HCT116 (cell line): ENCODE data around the gene KCNIP4. TPM values are rescaled to one million over a fixed set of nuclear protein-coding genes. Genes with fewer than 3 reads are reported as not detected.

Source experiments
- ATAC-seq: fragments of 200-7000 bp; cut with Tn5 transposase; 2 replicates; pipeline ENCODE4 v1.9.1; 2020; ENCODE audit warnings: mild to moderate bottlenecking, moderate library complexity
- BruUV-seq: library from RNA; stranded (reverse); fragments of 400-500 nt; replicated peaks from 2 replicates; lab custom pipeline; 2021; lab: Mats Ljungman, UMichigan
- CTCF ChIA-PET: fragments of 300-600 bp; sonication (Branson Sonifier 250); formaldehyde crosslinking; loops from one replicate; lab custom pipeline; 2021; ENCODE audit warnings: antibody characterized with exemption; lab: Charles Lee
- POLR2A ChIA-PET: fragments of 300-600, 350-600 bp; sonication (Branson Sonifier 250); formaldehyde crosslinking; loops from one replicate; lab custom pipeline; 2021; ENCODE audit warnings: antibody characterized with exemption; lab: Charles Lee
- RAD21 ChIA-PET, 2 experiments: fragments of 300-600 bp; sonication (Branson Sonifier 250); formaldehyde crosslinking; loops; one replicate each; lab custom pipeline; 2023; ENCODE audit warnings: low total read pairs in 2 of 2; ENCODE audit not compliant: uncharacterized antibody in 2 of 2, unreplicated experiment in 2 of 2, low non-redundant PET in 1 of 2; lab: Charles Lee
- DNase-seq: peaks from one replicate; pipeline ENCODE4 v3.0.0-alpha.2; 2010; ENCODE audit warnings: low read depth, low spot score
- H2AFZ ChIP-seq: fragments of 200-600 bp; shearing (Covaris generic), sonication (generic); 2 replicates; pipeline ENCODE4 v1.6.1; 2017; ENCODE audit warnings: low read depth, mixed run types, mixed read lengths, antibody characterized with exemption, low read length; ENCODE audit not compliant: poor library complexity, severe bottlenecking
- H3K27ac ChIP-seq: 2 replicates; pipeline ENCODE4 v1.5.1; 2012; ENCODE audit warnings: low read depth, low read length
- H3K27me3 ChIP-seq: fragments of 200-600 bp; sonication (generic); 2 replicates; pipeline ENCODE4 v1.6.1; 2016; ENCODE audit warnings: mixed run types, low read length, mixed read lengths; ENCODE audit not compliant: insufficient read depth
- H3K36me3 ChIP-seq, 2 experiments: fragments of 200-500 bp in 1 of 2; fragments of 200-600 bp in 1 of 2; sonication (Bioruptor generic) in 1 of 2; sonication (generic) in 1 of 2; 2 replicates each; pipeline versions ENCODE4 v1.5.1 to v1.6.1; 2014 to 2016; ENCODE audit warnings: low read length in 2 of 2, inconsistent platforms in 1 of 2, mixed read lengths in 1 of 2, mixed run types in 1 of 2; ENCODE audit not compliant: insufficient read depth in 2 of 2, control insufficient read depth in 1 of 2
- H3K4me1 ChIP-seq, 2 experiments: fragments of 200-600 bp in 1 of 2; sonication (generic) in 1 of 2; 2 replicates each; pipeline versions ENCODE4 v1.5.1 to v1.6.1; 2012 to 2017; ENCODE audit warnings: low read length in 2 of 2, inconsistent platforms in 1 of 2, mild to moderate bottlenecking in 1 of 2, mixed read lengths in 1 of 2, mixed run types in 1 of 2, moderate library complexity in 1 of 2; ENCODE audit not compliant: insufficient read depth in 2 of 2, control insufficient read depth in 1 of 2
- H3K4me2 ChIP-seq: fragments of 200-600 bp; sonication (generic); 2 replicates; pipeline ENCODE4 v1.6.1; 2017; ENCODE audit warnings: mixed run types, low read length, mixed read lengths
- H3K4me3 ChIP-seq, 2 experiments: fragments of 200-600 bp in 1 of 2; sonication (generic) in 1 of 2; replicated peaks in 1 of 2; 2 replicates each; pipeline ENCODE4 v1.5.1; 2011 to 2016; ENCODE audit warnings: low read length in 2 of 2, control low read depth in 1 of 2, low read depth in 1 of 2, mild to moderate bottlenecking in 1 of 2, mixed read lengths in 1 of 2, mixed run types in 1 of 2
- H3K79me2 ChIP-seq: fragments of 200-600 bp; sonication (generic); 2 replicates; pipeline ENCODE4 v1.6.1; 2017; ENCODE audit warnings: mild to moderate bottlenecking, mixed run types, low read length, moderate library complexity, mixed read lengths; ENCODE audit not compliant: insufficient read depth
- H3K9ac ChIP-seq: fragments of 200-600 bp; sonication (generic); 2 replicates; pipeline ENCODE4 v1.6.1; 2016; ENCODE audit warnings: low read length, mixed read lengths
- H3K9me2 ChIP-seq: fragments of 200-600 bp; sonication (generic), shearing (Covaris generic); 2 replicates; pipeline ENCODE4 v1.6.1; 2017; ENCODE audit warnings: mixed run types, mild to moderate bottlenecking, moderate library complexity; ENCODE audit not compliant: insufficient read depth
- H3K9me3 ChIP-seq, 2 experiments: fragments of 200-500 bp in 1 of 2; fragments of 200-600 bp in 1 of 2; sonication (Bioruptor generic) in 1 of 2; sonication (generic) in 1 of 2; 2 replicates each; pipeline ENCODE4 v1.6.1; 2014 to 2017; ENCODE audit warnings: low read length in 2 of 2, mixed read lengths in 2 of 2, inconsistent platforms in 1 of 2, low read depth in 1 of 2, mild to moderate bottlenecking in 1 of 2, mixed run types in 1 of 2, moderate library complexity in 1 of 2; ENCODE audit not compliant: control insufficient read depth in 1 of 2, insufficient read depth in 1 of 2
- H4K20me1 ChIP-seq: fragments of 200-600 bp; sonication (generic), shearing (Covaris generic); 2 replicates; pipeline ENCODE4 v1.6.1; 2017; ENCODE audit warnings: mixed run types, mild to moderate bottlenecking, moderate library complexity; ENCODE audit not compliant: insufficient read depth
- CBX3 ChIP-seq: IDR thresholded peaks from 2 replicates; pipeline ENCODE4 v1.6.1; 2012; ENCODE audit warnings: low read depth
- CTCF ChIP-seq, 3 experiments: fragments of 200-600 bp in 1 of 3; sonication (generic) in 1 of 3; IDR thresholded peaks in 2 of 3; conservative IDR thresholded peaks in 1 of 3; 2 replicates each; pipeline ENCODE4 v1.5.1; 2012 to 2017; ENCODE audit warnings: low read depth in 2 of 3, low read length in 2 of 3, antibody characterized with exemption in 1 of 3, borderline replicate concordance in 1 of 3, control low read depth in 1 of 3, mild to moderate bottlenecking in 1 of 3, mixed read lengths in 1 of 3, mixed run types in 1 of 3, moderate library complexity in 1 of 3; ENCODE audit not compliant: insufficient read depth in 1 of 3
- EZH2 ChIP-seq: fragments of 200-600 bp; sonication (generic); IDR thresholded peaks from 2 replicates; pipeline ENCODE4 v1.6.1; 2017; ENCODE audit warnings: antibody characterized with exemption, mixed run types
- POLR2A ChIP-seq: IDR thresholded peaks from 2 replicates; pipeline ENCODE4 v1.7.0; 2011; ENCODE audit warnings: borderline replicate concordance; ENCODE audit not compliant: insufficient read depth, insufficient read length; ENCODE audit errors: extremely low read depth
- POLR2AphosphoS5 ChIP-seq: IDR thresholded peaks from 2 replicates; pipeline ENCODE4 v1.6.1; 2011; ENCODE audit warnings: mild to moderate bottlenecking, low read depth, low read length, moderate library complexity
- SIN3A ChIP-seq: IDR thresholded peaks from 2 replicates; pipeline ENCODE4 v1.6.1; 2012; ENCODE audit warnings: low read depth
- SRF ChIP-seq: IDR thresholded peaks from 2 replicates; pipeline ENCODE4 v1.6.1; 2012; ENCODE audit warnings: low read depth
- ZFX ChIP-seq: fragments of 450-650 bp; IDR thresholded peaks from 2 replicates; pipeline ENCODE4 v1.6.1; 2017
- ZNF274 ChIP-seq: fragments of 200-500 bp; sonication (Bioruptor generic); IDR thresholded peaks from 2 replicates; pipeline ENCODE4 v1.6.1; 2014; ENCODE audit warnings: mild to moderate bottlenecking, low read depth, low read length, inconsistent platforms
- intact Hi-C: fragments of 100-400 bp; cut with micrococcal nuclease; formaldehyde crosslinking; loops from 2 replicates; pipeline ENCODE4 v1.10.0; 2022
- total RNA-seq: library from RNA; stranded (reverse); gene quantifications from one replicate; pipeline ENCODE4 v1.2.1, GENCODE V29; 2021; ENCODE audit not compliant: unreplicated experiment

Gene KCNIP4
- total RNA-seq, 1 experiment from 2014 or later = not detected

- Histone ChIP-seq H3K9ac (no peak overlapping the region), H3K9me3 (peaks cover 9 to 16% of the 10 kb centered on the region in 2 experiments; a peak in 2 of 4 replicates), H3K4me1 (no peaks in the 10 kb centered on the region), H3K4me2 (no peak overlapping the region), H3K36me3 (no peaks in the 10 kb centered on the region), H3K27ac (no peak overlapping the region), H4K20me1 (no peaks in the 10 kb centered on the region), H3K9me2 (no peaks in the 10 kb centered on the region), H2AFZ (no peak overlapping the region), H3K4me3 (no peak overlapping the region), H3K79me2 (no peaks in the 10 kb centered on the region), H3K27me3 (no peaks in the 10 kb centered on the region)
- DNase-seq = no peak
- ATAC-seq = no peak
- ChIA-PET CTCF (no interaction called here), RAD21 (no interaction called here), POLR2A (no interaction called here)
- intact Hi-C loops = no loop called here
- TF ChIP-seq CBX3 (no peak), ZFX (no peak), EZH2 (no peak), ZNF274 (no peak), POLR2A (no peak), CTCF (IDR thresholded peaks at IDR 0.05 in 2 of 3, conservative IDR thresholded peaks at IDR 0.05 in 1 of 3; ENCODE audit: borderline replicate concordance in 1 of 3, insufficient read depth in 1 of 3, low read depth in 2 of 3, low read length in 2 of 3) (no peak), SRF (no peak)
- no TSS peak for BruUV-seq
Measured at GRCh38 chr4:21367567-21367966, 581.0 kb downstream of the KCNIP4 start.

- no peak overlapping the region for H3K9ac ChIP-seq
- ATAC-seq (no peak), DNase-seq (no peak)
- ChIA-PET CTCF (no interaction called here), POLR2A (no interaction called here), RAD21 (no interaction called here)
- H2AFZ ChIP-seq = no peak overlapping the region
- intact Hi-C loops = no loop called here
- H3K4me2 ChIP-seq = no peak overlapping the region
- TF ChIP-seq ZNF274 (no peak), CBX3 (no peak), SRF (no peak), ZFX (no peak), POLR2AphosphoS5 (no peak), SIN3A (no peak)
- H3K36me3 ChIP-seq = no peaks in the 10 kb centered on the region
- H3K27me3 ChIP-seq = no peaks in the 10 kb centered on the region
- H3K9me3 ChIP-seq = peaks cover 8 to 16% of the 10 kb centered on the region in 2 experiments; a peak in 2 of 4 replicates
- H3K79me2 ChIP-seq = no peaks in the 10 kb centered on the region
- no peak overlapping the region for H3K27ac ChIP-seq
- no peaks in the 10 kb centered on the region for H4K20me1 ChIP-seq
- H3K9me2 ChIP-seq = no peaks in the 10 kb centered on the region
- BruUV-seq = no TSS peak
- H3K4me1 ChIP-seq = no peaks in the 10 kb centered on the region
- no peak overlapping the region for H3K4me3 ChIP-seq
Measured at GRCh38 chr4:21366840-21367239, 581.7 kb downstream of the KCNIP4 start.
